Non-pigmented ciliary epithelial cell (primary cell): ENCODE data around the gene B3GALT5.

Experiments used
- DNase-seq: peaks from one replicate; pipeline ENCODE4 v3.0.0-alpha.2; 2010; ENCODE audit warnings: low read depth

B3GALT5 gene

GRCh38 chr21:39696618-39697017 lies 83.9 kb downstream of the B3GALT5 start:
- DNase-seq = no peak

GRCh38 chr21:39700318-39700717 lies 87.6 kb downstream of the B3GALT5 start:
- DNase-seq = no peak

GRCh38 chr21:39703578-39703977 lies 90.8 kb downstream of the B3GALT5 start:
- DNase-seq = no peak

- no peak for DNase-seq
Observed at GRCh38 chr21:39705849-39706248, 93.1 kb downstream of the B3GALT5 start.

GRCh38 chr21:39707316-39707715 lies 94.6 kb downstream of the B3GALT5 start:
- DNase-seq = no peak

GRCh38 chr21:39710866-39711265 lies 98.1 kb downstream of the B3GALT5 start:
- DNase-seq = no peak

GRCh38 chr21:39712273-39712672 lies 99.5 kb downstream of the B3GALT5 start:
- DNase-seq = no peak

GRCh38 chr21:39712976-39713375 lies 100.2 kb downstream of the B3GALT5 start:
- no peak for DNase-seq

GRCh38 chr21:39713905-39714304 lies 101.2 kb downstream of the B3GALT5 start:
- DNase-seq = no peak

GRCh38 chr21:39714331-39714730 lies 101.6 kb downstream of the B3GALT5 start:
- DNase-seq = no peak

- no peak for DNase-seq
Observed at GRCh38 chr21:39715804-39716397, 103.2 kb downstream of the B3GALT5 start.

GRCh38 chr21:39720126-39720778 lies 107.5 kb downstream of the B3GALT5 start:
- DNase-seq = no peak

- no peak for DNase-seq
Observed at GRCh38 chr21:39721885-39722284, 109.1 kb downstream of the B3GALT5 start.
